Lung (tissue), 12 donors: Measurements from ENCODE around the gene PFDN6. TPM values are rescaled to one million over a fixed set of nuclear protein-coding genes. Genes with fewer than 3 reads are reported as not detected.

Source experiments
- ATAC-seq: fragments of 200-7000 bp; cut with Tn5 transposase; one replicate; pipeline ENCODE4 v1.9.1; 2020; ENCODE audit warnings: moderate number of reproducible peaks; ENCODE audit not compliant: insufficient read depth, low FRiP score
- DNase-seq, 3 donors: peaks; one replicate each; pipeline ENCODE4 v3.0.0-alpha.2; 2013 to 2017
- H3K27ac ChIP-seq, 2 donors: one replicate each; pipeline ENCODE4 v1.5.1; 2013; ENCODE audit warnings: mild to moderate bottlenecking in 2 of 2, moderate library complexity in 2 of 2, control low read depth in 1 of 2, inconsistent platforms in 1 of 2, low read depth in 1 of 2, low read length in 1 of 2
- H3K27me3 ChIP-seq, 3 donors: one replicate each; pipeline ENCODE4 v1.5.1; 2013; ENCODE audit warnings: low read length in 2 of 3; ENCODE audit not compliant: control insufficient read depth in 3 of 3, insufficient read depth in 3 of 3
- H3K36me3 ChIP-seq, 4 donors: one replicate each; pipeline ENCODE4 v1.5.1; 2013; ENCODE audit warnings: low read length in 4 of 4, mild to moderate bottlenecking in 1 of 4, moderate library complexity in 1 of 4; ENCODE audit not compliant: control insufficient read depth in 4 of 4, insufficient read depth in 4 of 4
- H3K4me1 ChIP-seq, 5 donors: one replicate each; pipeline ENCODE4 v1.5.1; 2013; ENCODE audit warnings: low read length in 5 of 5, mild to moderate bottlenecking in 2 of 5, moderate library complexity in 1 of 5; ENCODE audit not compliant: control insufficient read depth in 5 of 5, insufficient read depth in 5 of 5
- H3K4me3 ChIP-seq: one replicate; pipeline ENCODE4 v1.5.1; 2013; ENCODE audit warnings: mild to moderate bottlenecking, control low read depth, moderate library complexity
- H3K9ac ChIP-seq, 2 donors: one replicate each; pipeline ENCODE4 v1.5.1; 2013; ENCODE audit warnings: low read length in 2 of 2, control low read depth in 1 of 2; ENCODE audit not compliant: insufficient read depth in 1 of 2
- H3K9me3 ChIP-seq, 4 donors: one replicate each; pipeline ENCODE4 v1.5.1; 2013; ENCODE audit warnings: low read length in 3 of 4, mild to moderate bottlenecking in 1 of 4, moderate library complexity in 1 of 4; ENCODE audit not compliant: control insufficient read depth in 4 of 4, insufficient read depth in 3 of 4
- CTCF ChIP-seq: IDR thresholded peaks from 2 replicates; pipeline ENCODE4 v1.5.1; 2012; ENCODE audit warnings: mild to moderate bottlenecking; ENCODE audit errors: control extremely low read depth, extremely low read depth
- WGBS, 2 donors: extraction: QIAGEN DNeasy Blood & Tissue Kit; methylation state at CpG; one replicate each; pipeline ENCODE4 v1.1.7; 2013; 5-methylcytosine and 5-hydroxymethylcytosine counted together
- polyA plus RNA-seq, 2 donors: library from polyadenylated mRNA; stranded (reverse); fragments of 200-250 nt; gene quantifications; one replicate each; pipeline ENCODE4 v1.2.1, GENCODE V29; 2013
- total RNA-seq, 2 donors: library from RNA; depleted of rRNA in 1 of 2; stranded (reverse); fragments of >200 nt in 1 of 2; gene quantifications; one replicate each; pipeline ENCODE4 v1.2.1, GENCODE V29; 2014 to 2021
- donor health status: control.
- donor health status: control.
- donor health status: Bipolar disorder and iron deficiency.
- donor health status: healthy.
- donor health status: DM: yes; HTN: yes; CAD: no.

PFDN6 gene
- total and polyA plus RNA-seq, 4 donors = 21.8 to 377 (median 77.7) TPM

GRCh38 chr6:33247977-33248642 is 41.3 kb upstream of the PFDN6 start:
- peak; percentile 85 for ATAC-seq
- DNase-seq = peak; percentile 89 to 92 (median 91)
- peak overlapping the region; percentile 26 for H3K4me3 ChIP-seq
- TF ChIP-seq CTCF = peak; percentile 93
- H3K4me1 ChIP-seq = peaks cover 3 to 23% (median 6%) of the 10 kb centered on the region in 5 donors
- H3K27ac ChIP-seq = peak overlapping the region; percentile 79 to 83
- H3K27me3 ChIP-seq = no peaks in the 10 kb centered on the region
- H3K9ac ChIP-seq = peak overlapping the region in 1 of 2 donors; percentile 40
- peaks cover 0 to 14% (median 5%) of the 10 kb centered on the region in 4 donors for H3K36me3 ChIP-seq
- no peaks in the 10 kb centered on the region for H3K9me3 ChIP-seq
- WGBS, 2 donors = 2 to 5% methylated on average over 28 of the region's 28 CpGs

- ATAC-seq = peak; percentile 0
- Histone ChIP-seq H3K27me3 (no peaks in the 10 kb centered on the region), H3K9me3 (no peaks in the 10 kb centered on the region), H3K27ac (peak overlapping the region; percentile 79 to 83), H3K4me1 (peaks cover 3 to 23% (median 6%) of the 10 kb centered on the region in 5 donors), H3K4me3 (peak overlapping the region; percentile 26), H3K36me3 (peaks cover 0 to 14% (median 5%) of the 10 kb centered on the region in 4 donors), H3K9ac (peak overlapping the region in 1 of 2 donors; percentile 7)
- 0 to 1% methylated on average over 18 of the region's 18 CpGs for WGBS, 2 donors
- TF ChIP-seq CTCF = no peak
- no peak for DNase-seq
These were observed 40.8 kb upstream of the PFDN6 start for GRCh38 chr6:33248643-33248931.

GRCh38 chr6:33248932-33249731 is 40.3 kb upstream of the PFDN6 start:
- Histone ChIP-seq H3K9me3 (no peaks in the 10 kb centered on the region), H3K27ac (peak overlapping the region; percentile 92 to 94), H3K4me1 (peaks cover 3 to 23% (median 6%) of the 10 kb centered on the region in 5 donors), H3K4me3 (peak overlapping the region; percentile 41), H3K27me3 (no peaks in the 10 kb centered on the region), H3K36me3 (peaks cover 0 to 14% (median 5%) of the 10 kb centered on the region in 4 donors), H3K9ac (peak overlapping the region; percentile 26 to 76)
- peak; percentile 93 for ATAC-seq
- DNase-seq = peak; percentile 97 to 99 (median 98)
- peak; percentile 27 for TF ChIP-seq CTCF
- WGBS, 2 donors = 0% methylated on average over 56 to 58 of the region's 58 CpGs
